GM23338 (cell line): ENCODE data around the gene CNTRL. TPM values are rescaled to one million over a fixed set of nuclear protein-coding genes. Genes with fewer than 3 reads are reported as not detected.

Source experiments
- ATAC-seq: fragments of 200-7000 bp; cut with Tn5 transposase; 3 replicates; pipeline ENCODE4 v1.9.1; 2020
- DNase-seq: peaks from one replicate; pipeline ENCODE4 v3.0.0-alpha.2; 2015; ENCODE audit warnings: low spot score
- H2AFZ ChIP-seq: fragments of 200-600 bp; sonication (generic); 2 replicates; pipeline ENCODE4 v1.8.0; 2016; ENCODE audit warnings: antibody characterized with exemption, mild to moderate bottlenecking, moderate library complexity
- H3F3A ChIP-seq: fragments of 200-600 bp; sonication (generic); replicated peaks from 2 replicates; pipeline ENCODE4 v1.8.0; 2017; ENCODE audit warnings: antibody characterized with exemption, mixed run types, low read depth
- H3K27ac ChIP-seq: fragments of 200-600 bp; sonication (generic); 2 replicates; pipeline ENCODE4 v1.6.1; 2016; ENCODE audit warnings: low read depth
- H3K27me3 ChIP-seq: fragments of 200-600 bp; sonication (generic); 2 replicates; pipeline ENCODE4 v1.8.0; 2016; ENCODE audit warnings: mild to moderate bottlenecking, mixed run types, moderate library complexity; ENCODE audit not compliant: insufficient read depth
- H3K36me3 ChIP-seq: fragments of 200-600 bp; sonication (generic); 2 replicates; pipeline ENCODE4 v1.8.0; 2016; ENCODE audit warnings: mild to moderate bottlenecking; ENCODE audit not compliant: insufficient read depth
- H3K4me1 ChIP-seq: fragments of 200-600 bp; sonication (generic); 2 replicates; pipeline ENCODE4 v1.8.0; 2016; ENCODE audit warnings: mild to moderate bottlenecking, moderate library complexity; ENCODE audit not compliant: insufficient read depth
- H3K4me2 ChIP-seq: fragments of 200-600 bp; sonication (generic); 2 replicates; pipeline ENCODE4 v1.7.1; 2017; ENCODE audit warnings: mixed run types
- H3K4me3 ChIP-seq: fragments of 200-600 bp; sonication (generic); 2 replicates; pipeline ENCODE4 v1.6.1; 2016; ENCODE audit warnings: mixed run types
- H3K79me2 ChIP-seq: fragments of 200-600 bp; sonication (generic); replicated peaks from 2 replicates; pipeline ENCODE4 v1.8.0; 2017; ENCODE audit warnings: mild to moderate bottlenecking; ENCODE audit not compliant: insufficient read depth
- H3K9me2 ChIP-seq: fragments of 200-600 bp; sonication (generic); 2 replicates; pipeline ENCODE4 v1.8.0; 2017; ENCODE audit not compliant: insufficient read depth
- H4K20me1 ChIP-seq: fragments of 200-600 bp; sonication (generic); replicated peaks from 2 replicates; pipeline ENCODE4 v1.8.0; 2017; ENCODE audit warnings: mild to moderate bottlenecking; ENCODE audit not compliant: insufficient read depth
- H3K27ac Mint-ChIP-seq: 2 replicates; pipeline ENCODE4 v1.8.0; 2020; ENCODE audit warnings: inconsistent platforms, mild to moderate bottlenecking, moderate library complexity, mixed read lengths
- H3K27me3 Mint-ChIP-seq: 3 replicates; pipeline ENCODE4 v1.8.0; 2022; ENCODE audit warnings: low read depth, mild to moderate bottlenecking, moderate library complexity, mixed read lengths, inconsistent platforms; ENCODE audit not compliant: insufficient read depth, poor library complexity
- H3K36me3 Mint-ChIP-seq: 3 replicates; pipeline ENCODE4 v1.8.0; 2021; ENCODE audit warnings: low read depth, mild to moderate bottlenecking, inconsistent platforms, moderate library complexity, mixed read lengths
- H3K4me1 Mint-ChIP-seq: 3 replicates; pipeline ENCODE4 v1.8.0; 2020; ENCODE audit warnings: mild to moderate bottlenecking, inconsistent platforms, mixed read lengths
- H3K4me3 Mint-ChIP-seq: 3 replicates; pipeline ENCODE4 v1.8.0; 2021; ENCODE audit warnings: moderate library complexity, mild to moderate bottlenecking, inconsistent platforms, mixed read lengths
- H3K9me3 Mint-ChIP-seq: 3 replicates; pipeline ENCODE4 v1.8.0; 2020; ENCODE audit warnings: moderate library complexity, mild to moderate bottlenecking, inconsistent platforms, mixed read lengths
- CREB1 ChIP-seq: fragments of 250-450 bp; sonication (Bioruptor Pico); IDR thresholded peaks from 2 replicates; pipeline ENCODE4 v1.5.0; 2020; ENCODE audit warnings: low read depth, mild to moderate bottlenecking, moderate library complexity
- EZH2 ChIP-seq: fragments of 200-600 bp; sonication (generic); IDR thresholded peaks from one replicate; pipeline ENCODE4 v1.8.0; 2017; ENCODE audit warnings: antibody characterized with exemption, mild to moderate bottlenecking, low read depth; ENCODE audit not compliant: unreplicated experiment
- EZH2phosphoT487 ChIP-seq: fragments of 200-600 bp; sonication (generic); IDR thresholded peaks from one replicate; pipeline ENCODE4 v1.8.1; 2018; ENCODE audit warnings: antibody characterized with exemption; ENCODE audit not compliant: unreplicated experiment
- JUNB ChIP-seq: IDR thresholded peaks from one replicate; pipeline ENCODE4 v1.6.1; 2016; ENCODE audit warnings: antibody characterized with exemption; ENCODE audit not compliant: unreplicated experiment
- STAT1 ChIP-seq: IDR thresholded peaks from one replicate; pipeline ENCODE4 v1.6.1; 2016; ENCODE audit warnings: antibody characterized with exemption; ENCODE audit not compliant: unreplicated experiment
- ZNF462 ChIP-seq: fragments of 250-450 bp; sonication (Bioruptor Pico); IDR thresholded peaks from 2 replicates; pipeline ENCODE4 v1.5.0; 2020; ENCODE audit warnings: mild to moderate bottlenecking, moderate library complexity
- polyA plus RNA-seq: library from polyadenylated mRNA; unstranded; fragments of >200 nt; fragmentation: Nextera tagmentation; extraction: Ambion mirVana; gene quantifications from 2 replicates; pipeline ENCODE4 v1.2.1, GENCODE V29; 2016
- total RNA-seq: library from RNA; depleted of rRNA; stranded (reverse); fragments of >200 nt; shearing (Covaris generic); gene quantifications from 2 replicates; pipeline ENCODE4 v1.2.3, GENCODE V29; 2014
- TF ChIP-seq, protein P1 (sequence below): IDR thresholded peaks from one replicate; pipeline ENCODE4 v1.6.1; 2018; ENCODE audit warnings: antibody characterized with exemption; ENCODE audit not compliant: unreplicated experiment
- TF ChIP-seq, protein P2 (sequence below), 2 experiments: fragments of 200-600 bp in 1 of 2; sonication (generic) in 1 of 2; conservative IDR thresholded peaks; 2 replicates each; pipeline versions ENCODE4 v1.5.1 to v1.6.1; 2016 to 2017; ENCODE audit warnings: antibody characterized with exemption in 2 of 2, low read depth in 2 of 2, mild to moderate bottlenecking in 2 of 2, moderate library complexity in 1 of 2

Gene CNTRL
- total and polyA plus RNA-seq, 2 experiments from 2014 or later, result 9.2 to 11.7 TPM

GRCh38 chr9:121071756-121072421, 2.9 kb upstream of the CNTRL start:
- ATAC-seq, result no peak

More at GRCh38 chr9:121071756-121072421, 2.9 kb upstream of the CNTRL start:
- H3K4me1 ChIP-seq, result peaks cover 16% of the 10 kb centered on the region
- H3F3A ChIP-seq, result peaks cover 13% of the 10 kb centered on the region
- no peak for TF ChIP-seq STAT1
- TF ChIP-seq, protein P1, sequence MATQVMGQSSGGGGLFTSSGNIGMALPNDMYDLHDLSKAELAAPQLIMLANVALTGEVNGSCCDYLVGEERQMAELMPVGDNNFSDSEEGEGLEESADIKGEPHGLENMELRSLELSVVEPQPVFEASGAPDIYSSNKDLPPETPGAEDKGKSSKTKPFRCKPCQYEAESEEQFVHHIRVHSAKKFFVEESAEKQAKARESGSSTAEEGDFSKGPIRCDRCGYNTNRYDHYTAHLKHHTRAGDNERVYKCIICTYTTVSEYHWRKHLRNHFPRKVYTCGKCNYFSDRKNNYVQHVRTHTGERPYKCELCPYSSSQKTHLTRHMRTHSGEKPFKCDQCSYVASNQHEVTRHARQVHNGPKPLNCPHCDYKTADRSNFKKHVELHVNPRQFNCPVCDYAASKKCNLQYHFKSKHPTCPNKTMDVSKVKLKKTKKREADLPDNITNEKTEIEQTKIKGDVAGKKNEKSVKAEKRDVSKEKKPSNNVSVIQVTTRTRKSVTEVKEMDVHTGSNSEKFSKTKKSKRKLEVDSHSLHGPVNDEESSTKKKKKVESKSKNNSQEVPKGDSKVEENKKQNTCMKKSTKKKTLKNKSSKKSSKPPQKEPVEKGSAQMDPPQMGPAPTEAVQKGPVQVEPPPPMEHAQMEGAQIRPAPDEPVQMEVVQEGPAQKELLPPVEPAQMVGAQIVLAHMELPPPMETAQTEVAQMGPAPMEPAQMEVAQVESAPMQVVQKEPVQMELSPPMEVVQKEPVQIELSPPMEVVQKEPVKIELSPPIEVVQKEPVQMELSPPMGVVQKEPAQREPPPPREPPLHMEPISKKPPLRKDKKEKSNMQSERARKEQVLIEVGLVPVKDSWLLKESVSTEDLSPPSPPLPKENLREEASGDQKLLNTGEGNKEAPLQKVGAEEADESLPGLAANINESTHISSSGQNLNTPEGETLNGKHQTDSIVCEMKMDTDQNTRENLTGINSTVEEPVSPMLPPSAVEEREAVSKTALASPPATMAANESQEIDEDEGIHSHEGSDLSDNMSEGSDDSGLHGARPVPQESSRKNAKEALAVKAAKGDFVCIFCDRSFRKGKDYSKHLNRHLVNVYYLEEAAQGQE, result no peak
- no peak for TF ChIP-seq JUNB
- no peak for TF ChIP-seq ZNF462
- TF ChIP-seq CREB1, result no peak
- TF ChIP-seq EZH2phosphoT487, result no peak
- TF ChIP-seq EZH2, result no peak
- TF ChIP-seq, protein P2, sequence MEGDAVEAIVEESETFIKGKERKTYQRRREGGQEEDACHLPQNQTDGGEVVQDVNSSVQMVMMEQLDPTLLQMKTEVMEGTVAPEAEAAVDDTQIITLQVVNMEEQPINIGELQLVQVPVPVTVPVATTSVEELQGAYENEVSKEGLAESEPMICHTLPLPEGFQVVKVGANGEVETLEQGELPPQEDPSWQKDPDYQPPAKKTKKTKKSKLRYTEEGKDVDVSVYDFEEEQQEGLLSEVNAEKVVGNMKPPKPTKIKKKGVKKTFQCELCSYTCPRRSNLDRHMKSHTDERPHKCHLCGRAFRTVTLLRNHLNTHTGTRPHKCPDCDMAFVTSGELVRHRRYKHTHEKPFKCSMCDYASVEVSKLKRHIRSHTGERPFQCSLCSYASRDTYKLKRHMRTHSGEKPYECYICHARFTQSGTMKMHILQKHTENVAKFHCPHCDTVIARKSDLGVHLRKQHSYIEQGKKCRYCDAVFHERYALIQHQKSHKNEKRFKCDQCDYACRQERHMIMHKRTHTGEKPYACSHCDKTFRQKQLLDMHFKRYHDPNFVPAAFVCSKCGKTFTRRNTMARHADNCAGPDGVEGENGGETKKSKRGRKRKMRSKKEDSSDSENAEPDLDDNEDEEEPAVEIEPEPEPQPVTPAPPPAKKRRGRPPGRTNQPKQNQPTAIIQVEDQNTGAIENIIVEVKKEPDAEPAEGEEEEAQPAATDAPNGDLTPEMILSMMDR (conservative IDR thresholded peaks at IDR 0.05; ENCODE audit: low read depth in 2 of 2), result no peak; a peak in 1 of 4 replicates
- H3K27me3 ChIP-seq, result peaks cover 89% of the 10 kb centered on the region
- H3K9me3 Mint-ChIP-seq, result no peaks in the 10 kb centered on the region; the same call in 2 of the 3 replicates
- H3K36me3 ChIP-seq, result no peaks in the 10 kb centered on the region
- H3K4me1 Mint-ChIP-seq, result peaks cover 12% of the 10 kb centered on the region
- H3K4me3 Mint-ChIP-seq, result no peak overlapping the region
- H3K4me2 ChIP-seq, result no peak overlapping the region
- H3K4me3 ChIP-seq, result no peak overlapping the region
- H4K20me1 ChIP-seq, result peaks cover 16% of the 10 kb centered on the region
- no peaks in the 10 kb centered on the region for H3K9me2 ChIP-seq
- H3K27ac Mint-ChIP-seq, result no peak overlapping the region
- no peak overlapping the region for H3K27ac ChIP-seq
- H2AFZ ChIP-seq, result no peak overlapping the region
- peaks cover 44% of the 10 kb centered on the region for H3K27me3 Mint-ChIP-seq
- no peaks in the 10 kb centered on the region for H3K79me2 ChIP-seq
- peak; percentile 40 for DNase-seq
- H3K36me3 Mint-ChIP-seq, result peaks cover 5% of the 10 kb centered on the region
